Endothelial cell of umbilical vein (primary cell): ENCODE measurements around the gene PPCDC. TPM values are rescaled to one million over a fixed set of nuclear protein-coding genes. Genes with fewer than 3 reads are reported as not detected.

Experiments
- BruUV-seq: library from RNA; stranded (reverse); fragments of 400-500 nt; replicated peaks from 2 replicates; lab custom pipeline; 2021; lab: Mats Ljungman, UMichigan
- CTCF ChIA-PET: fragments of 300-600, 350-600 bp; sonication (Branson Sonifier 250); formaldehyde crosslinking; loops from one replicate; lab custom pipeline; 2021; ENCODE audit warnings: antibody characterized with exemption, inconsistent platforms; lab: Charles Lee
- POLR2A ChIA-PET: fragments of 300-600, 350-600 bp; sonication (Branson Sonifier 250); formaldehyde crosslinking; loops from one replicate; lab custom pipeline; 2021; ENCODE audit warnings: antibody characterized with exemption, inconsistent platforms; lab: Charles Lee
- DNase-seq: peaks from one replicate; pipeline ENCODE4 v3.0.0-alpha.2; 2011; ENCODE audit warnings: low read depth, low spot score
- FAIRE-seq: peaks from 2 replicates; lab custom pipeline; 2011; peaks lifted over from hg19 to GRCh38; lab: Jason Lieb, UNC
- H2AFZ ChIP-seq: 2 replicates; pipeline ENCODE4 v1.6.0; 2012; ENCODE audit warnings: low read depth, low read length, control low read depth, inconsistent platforms
- H3K27ac ChIP-seq: 2 replicates; pipeline ENCODE4 v1.5.1; 2011; ENCODE audit warnings: low read depth, mild to moderate bottlenecking, control low read depth, low read length, moderate library complexity; ENCODE audit not compliant: insufficient read depth
- H3K27me3 ChIP-seq, 2 experiments: 2 replicates each; pipeline versions ENCODE4 v1.6.0 to v1.6.1; 2011; ENCODE audit warnings: low read length in 2 of 2, mixed read lengths in 1 of 2; ENCODE audit not compliant: control insufficient read depth in 2 of 2, insufficient read depth in 2 of 2
- H3K36me3 ChIP-seq, 2 experiments: 2 replicates in 1 of 2; 3 replicates in 1 of 2; pipeline ENCODE4 v1.5.1; 2011; ENCODE audit warnings: low read length in 2 of 2, mild to moderate bottlenecking in 1 of 2, moderate library complexity in 1 of 2; ENCODE audit not compliant: control insufficient read depth in 2 of 2, insufficient read depth in 2 of 2; ENCODE audit errors: extremely low read depth in 1 of 2
- H3K4me1 ChIP-seq: 3 replicates; pipeline ENCODE4 v1.5.1; 2011; ENCODE audit warnings: mild to moderate bottlenecking, low read length; ENCODE audit not compliant: control insufficient read depth, insufficient read depth; ENCODE audit errors: extremely low read depth
- H3K4me2 ChIP-seq: 2 replicates; pipeline ENCODE4 v1.6.1; 2011; ENCODE audit warnings: low read length, control low read depth, mixed read lengths; ENCODE audit not compliant: insufficient read depth
- H3K4me3 ChIP-seq, 3 experiments: fragments of 200-600 bp in 1 of 3; sonication (generic), shearing (Covaris generic) in 1 of 3; replicated peaks in 1 of 3; 2 replicates each; pipeline ENCODE4 v1.5.1; 2011 to 2016; ENCODE audit warnings: control low read depth in 3 of 3, low read length in 3 of 3, mild to moderate bottlenecking in 2 of 3, inconsistent platforms in 1 of 3, low read depth in 1 of 3, moderate library complexity in 1 of 3; ENCODE audit not compliant: insufficient read depth in 1 of 3
- H3K79me2 ChIP-seq: 2 replicates; pipeline ENCODE4 v1.6.0; 2012; ENCODE audit warnings: low read length, inconsistent platforms; ENCODE audit not compliant: control insufficient read depth, insufficient read depth
- H3K9ac ChIP-seq: replicated peaks from 2 replicates; pipeline ENCODE3; 2011; ENCODE audit warnings: low read length, control low read depth; ENCODE audit not compliant: insufficient read depth; ENCODE audit errors: extremely low read depth
- H3K9me1 ChIP-seq: replicated peaks from 3 replicates; pipeline ENCODE4 v1.6.0; 2011; ENCODE audit warnings: mild to moderate bottlenecking, low read length; ENCODE audit not compliant: control insufficient read depth, insufficient read depth; ENCODE audit errors: extremely low read depth
- H3K9me3 ChIP-seq: replicated peaks from 2 replicates; pipeline ENCODE4 v1.5.1; 2012; ENCODE audit warnings: low read length, inconsistent platforms; ENCODE audit not compliant: control insufficient read depth, insufficient read depth
- H4K20me1 ChIP-seq: replicated peaks from 2 replicates; pipeline ENCODE3; 2011; ENCODE audit warnings: mild to moderate bottlenecking, low read length; ENCODE audit not compliant: control insufficient read depth, insufficient read depth; ENCODE audit errors: extremely low read depth
- CTCF ChIP-seq, 2 donors: IDR thresholded peaks; 1 replicate in 1 of 2; 2 replicates in 1 of 2; pipeline ENCODE4 v1.5.1; 2011; ENCODE audit warnings: low read length in 2 of 2, mild to moderate bottlenecking in 2 of 2, moderate library complexity in 2 of 2, control low read depth in 1 of 2, inconsistent platforms in 1 of 2, low read depth in 1 of 2; ENCODE audit not compliant: insufficient read depth in 1 of 2; ENCODE audit errors: extremely low read depth in 1 of 2
- EZH2 ChIP-seq: IDR thresholded peaks from 2 replicates; pipeline ENCODE4 v1.6.1; 2012; ENCODE audit warnings: borderline replicate concordance, low read depth, mild to moderate bottlenecking, moderate library complexity, low read length, inconsistent platforms; ENCODE audit not compliant: severe bottlenecking
- FOS ChIP-seq: IDR thresholded peaks from 2 replicates; pipeline ENCODE4 v1.6.1; 2011; ENCODE audit warnings: mild to moderate bottlenecking, low read length, moderate library complexity, borderline replicate concordance; ENCODE audit not compliant: insufficient read depth
- GATA2 ChIP-seq: IDR thresholded peaks from 2 replicates; pipeline ENCODE4 v1.7.0; 2011; ENCODE audit warnings: low read depth, mild to moderate bottlenecking, moderate library complexity, mixed read lengths, low read length; ENCODE audit not compliant: insufficient read length, insufficient read depth
- JUN ChIP-seq: IDR thresholded peaks from 2 replicates; pipeline ENCODE4 v1.6.1; 2011; ENCODE audit warnings: borderline replicate concordance, low read depth; ENCODE audit not compliant: insufficient read length, insufficient read depth
- MAX ChIP-seq: IDR thresholded peaks from 2 replicates; pipeline ENCODE4 v1.6.1; 2011; ENCODE audit not compliant: insufficient read depth, insufficient read length
- MYC ChIP-seq: IDR thresholded peaks from one replicate; pipeline ENCODE4 v1.6.1; 2011; ENCODE audit warnings: mild to moderate bottlenecking, low read depth, low read length
- POLR2A ChIP-seq: IDR thresholded peaks from 2 replicates; pipeline ENCODE4 v1.6.1; 2012; ENCODE audit warnings: low read depth, mild to moderate bottlenecking, control low read depth, low read length
- POLR2AphosphoS5 ChIP-seq: IDR thresholded peaks from 2 replicates; pipeline ENCODE4 v1.6.1; 2012; ENCODE audit warnings: low read depth, mild to moderate bottlenecking, control low read depth, low read length, moderate library complexity; ENCODE audit not compliant: insufficient read depth
- dilution Hi-C: fragments of 300-500 bp; cut with MboI; formaldehyde crosslinking; loops from one replicate; pipeline ENCODE4 v1.15.0; 2019; ENCODE audit warnings: low sequenced_read_pairs; ENCODE audit not compliant: extremely low pct_ligation_motif_present
- intact Hi-C: fragments of 100-400 bp; cut with micrococcal nuclease; formaldehyde crosslinking; loops from one replicate; pipeline ENCODE4 v1.10.0; 2022
- polyA plus RNA-seq, 4 experiments: library from polyadenylated mRNA; depleted of rRNA in 3 of 4; stranded (reverse) in 3 of 4; unstranded in 1 of 4; fragments of >200 nt; gene quantifications; 2 replicates each; pipeline versions ENCODE4 v1.2.1 to v1.2.3, GENCODE V29; 2011 to 2012; ENCODE audit warnings: missing spikeins in 1 of 4
- total RNA-seq: library from RNA; stranded (reverse); gene quantifications from 2 replicates; pipeline ENCODE4 v1.2.3, GENCODE V29; 2021

PPCDC gene
- total and polyA plus RNA-seq, 2 donors (not counting 3 experiments of a cell fraction or from before 2014, with no cell fraction given), result 14.5 to 21.4 TPM

GRCh38 chr15:74997141-74997540 lies 26.2 kb upstream of the PPCDC start:
- Histone ChIP-seq H3K4me2 (no peak overlapping the region), H3K79me2 (no peaks in the 10 kb centered on the region), H4K20me1 (no peaks in the 10 kb centered on the region), H3K27ac (no peak overlapping the region), H3K9me3 (no peaks in the 10 kb centered on the region), H3K36me3 (no peaks in the 10 kb centered on the region), H3K4me1 (peaks cover 15% of the 10 kb centered on the region), H3K27me3 (peaks cover 8 to 20% of the 10 kb centered on the region in 2 experiments), H2AFZ (no peak overlapping the region), H3K4me3 (no peak overlapping the region), H3K9me1 (no peaks in the 10 kb centered on the region), H3K9ac (no peak overlapping the region)
- POLR2A ChIA-PET, result interaction anchor here (0.6 kb wide), 1 partner anchor 40 kb away, joined by 4 read pairs; no protein-coding TSS in a partner anchor
- DNase-seq (peak; percentile 35), FAIRE-seq (no peak)
- dilution Hi-C loops, result no loop called here
- no peak for TF ChIP-seq EZH2
- no peak for TF ChIP-seq FOS
- no peak for TF ChIP-seq CTCF (IDR thresholded peaks at IDR 0.05; ENCODE audit: extremely low read depth in 1 of 2, insufficient read depth in 1 of 2, low read depth in 1 of 2, low read length in 2 of 2)
- no peak for TF ChIP-seq MAX
- no peak for TF ChIP-seq POLR2A
- no peak for TF ChIP-seq POLR2AphosphoS5
- TF ChIP-seq JUN, result no peak
- TF ChIP-seq MYC, result no peak
- peak; percentile 19 for TF ChIP-seq GATA2
- BruUV-seq, result no TSS peak
- intact Hi-C loops, result loop anchor here (2.0 kb wide), 1 partner anchor 26 kb away; the partner anchor contains the start of gene PPCDC
- CTCF ChIA-PET, result no interaction called here
